HCT116 (cell line): ENCODE measurements around the gene CPNE5.

ENCODE experiments used
- CBX3 ChIP-seq: IDR thresholded peaks from 2 replicates; pipeline ENCODE4 v1.6.1; 2012; ENCODE audit warnings: low read depth
- CEBPB ChIP-seq: IDR thresholded peaks from 2 replicates; pipeline ENCODE4 v1.6.1; 2012; ENCODE audit warnings: low read depth
- CTCF ChIP-seq, 3 experiments: fragments of 200-600 bp in 1 of 3; sonication (generic) in 1 of 3; IDR thresholded peaks in 2 of 3; conservative IDR thresholded peaks in 1 of 3; 2 replicates each; pipeline ENCODE4 v1.5.1; 2012 to 2017; ENCODE audit warnings: low read depth in 2 of 3, low read length in 2 of 3, antibody characterized with exemption in 1 of 3, borderline replicate concordance in 1 of 3, control low read depth in 1 of 3, mild to moderate bottlenecking in 1 of 3, mixed read lengths in 1 of 3, mixed run types in 1 of 3, moderate library complexity in 1 of 3; ENCODE audit not compliant: insufficient read depth in 1 of 3
- EZH2 ChIP-seq: fragments of 200-600 bp; sonication (generic); IDR thresholded peaks from 2 replicates; pipeline ENCODE4 v1.6.1; 2017; ENCODE audit warnings: antibody characterized with exemption, mixed run types
- JUND ChIP-seq: IDR thresholded peaks from 2 replicates; pipeline ENCODE4 v1.6.1; 2012
- POLR2A ChIP-seq: IDR thresholded peaks from 2 replicates; pipeline ENCODE4 v1.7.0; 2011; ENCODE audit warnings: borderline replicate concordance; ENCODE audit not compliant: insufficient read depth, insufficient read length; ENCODE audit errors: extremely low read depth
- POLR2AphosphoS5 ChIP-seq: IDR thresholded peaks from 2 replicates; pipeline ENCODE4 v1.6.1; 2011; ENCODE audit warnings: mild to moderate bottlenecking, low read depth, low read length, moderate library complexity
- RAD21 ChIP-seq: IDR thresholded peaks from 2 replicates; pipeline ENCODE4 v1.6.1; 2012; ENCODE audit warnings: low read depth, mild to moderate bottlenecking
- SIN3A ChIP-seq: IDR thresholded peaks from 2 replicates; pipeline ENCODE4 v1.6.1; 2012; ENCODE audit warnings: low read depth
- SP1 ChIP-seq: IDR thresholded peaks from 2 replicates; pipeline ENCODE4 v1.6.1; 2012; ENCODE audit warnings: low read depth

GRCh38 chr6:36803908-36804307 is 35.3 kb downstream of the CPNE5 start:
- TF ChIP-seq SIN3A (no peak), POLR2A (no peak), CTCF (IDR thresholded peaks at IDR 0.05 in 2 of 3, conservative IDR thresholded peaks at IDR 0.05 in 1 of 3; ENCODE audit: borderline replicate concordance in 1 of 3, insufficient read depth in 1 of 3, low read depth in 2 of 3, low read length in 2 of 3) (no peak), JUND (no peak), EZH2 (no peak), POLR2AphosphoS5 (no peak), SP1 (no peak), CBX3 (no peak), RAD21 (no peak), CEBPB (no peak)
